GM21423 (cell line): ENCODE results near the gene UBE2K.
"Not testable (repeated sequence)": the region's sequence is repeated elsewhere in the genome, so short reads cannot be mapped to it uniquely, and the experiment has no call there.

Source experiments
- ATAC-seq: cut with Tn5 transposase; IDR thresholded peaks from one replicate; pipeline ENCODE4 v1.9.1; 2021; ENCODE audit warnings: mild to moderate bottlenecking, moderate library complexity; ENCODE audit not compliant: unreplicated experiment

Gene UBE2K

DNA sequence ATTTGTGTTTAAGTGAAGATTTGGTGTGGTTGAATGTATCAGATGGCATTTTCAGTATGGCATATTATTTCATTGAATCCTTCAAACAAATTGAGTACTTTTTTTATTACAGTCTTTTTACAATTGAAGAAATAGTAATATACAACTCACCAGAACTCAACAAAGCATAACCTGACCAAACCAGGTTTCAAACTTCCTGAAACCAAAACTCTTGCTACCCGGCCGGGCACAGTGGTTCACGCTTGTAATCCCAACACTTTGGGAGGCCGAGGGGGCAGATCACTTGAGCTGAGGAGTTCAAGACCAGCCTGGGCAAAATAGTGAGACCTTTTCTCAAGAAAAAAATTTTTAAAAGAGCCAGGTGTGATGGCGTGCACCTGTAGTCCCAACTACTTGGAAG lies 94.2 kb downstream of the UBE2K start:
- no peak for ATAC-seq

DNA sequence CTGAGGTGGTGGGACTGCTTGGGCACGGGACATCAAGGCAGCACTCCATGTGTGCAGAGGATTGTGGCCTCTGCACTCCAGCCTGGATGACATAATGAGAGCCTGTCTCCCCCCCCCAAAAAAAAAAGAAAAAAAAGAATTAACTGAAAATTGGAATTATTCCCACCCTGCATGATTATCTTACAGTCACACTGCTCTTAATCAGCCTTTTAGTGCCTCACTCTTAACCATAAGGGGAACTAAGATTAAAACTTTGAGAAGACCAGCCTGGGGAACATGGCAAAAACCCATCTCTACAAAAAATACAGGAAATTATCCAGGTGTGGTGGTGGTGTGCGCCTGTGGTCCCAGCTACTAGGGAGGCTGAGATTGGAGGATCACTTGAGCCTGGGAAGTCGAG lies 94.6 kb downstream of the UBE2K start:
- ATAC-seq = no peak

DNA sequence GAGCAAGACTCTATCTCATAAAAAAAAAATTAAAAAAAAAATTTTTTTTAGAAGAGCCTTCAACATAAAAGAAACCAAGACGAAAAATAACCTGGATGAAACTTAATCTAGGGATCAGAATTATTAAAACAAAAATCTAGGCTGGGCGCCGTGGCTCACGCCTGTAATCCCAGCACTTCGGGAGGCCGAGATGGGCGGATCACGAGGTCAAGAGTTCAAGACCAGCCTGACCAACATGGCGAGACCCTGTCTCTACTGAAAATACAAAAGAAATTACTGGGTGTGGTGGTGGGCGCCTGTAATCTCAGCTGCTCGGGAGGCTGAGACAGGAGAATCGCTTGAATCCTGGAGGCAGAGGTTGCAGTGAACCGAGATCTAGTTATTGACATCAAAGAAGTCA lies 95.0 kb downstream of the UBE2K start:
- not testable (repeated sequence) for ATAC-seq

DNA sequence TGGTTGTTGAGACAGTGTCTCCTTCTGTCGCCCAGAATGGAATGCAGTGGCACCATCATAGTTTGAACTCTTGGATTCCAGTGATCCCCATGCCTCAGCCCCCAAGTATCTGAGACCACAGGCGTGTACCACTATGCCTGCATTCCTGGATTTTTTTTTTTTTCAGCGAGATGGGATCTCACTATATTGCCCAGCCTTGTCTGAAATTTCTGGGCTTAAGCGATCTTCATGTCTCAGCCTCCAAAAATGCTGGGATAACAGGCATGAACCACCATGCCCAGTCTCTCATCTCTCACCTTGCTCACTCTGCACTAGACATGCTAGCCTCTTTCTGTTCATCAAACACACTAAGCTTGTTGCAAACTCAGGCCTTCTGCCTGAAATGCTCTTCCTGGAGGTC lies 104.1 kb downstream of the UBE2K start:
- no peak for ATAC-seq

DNA sequence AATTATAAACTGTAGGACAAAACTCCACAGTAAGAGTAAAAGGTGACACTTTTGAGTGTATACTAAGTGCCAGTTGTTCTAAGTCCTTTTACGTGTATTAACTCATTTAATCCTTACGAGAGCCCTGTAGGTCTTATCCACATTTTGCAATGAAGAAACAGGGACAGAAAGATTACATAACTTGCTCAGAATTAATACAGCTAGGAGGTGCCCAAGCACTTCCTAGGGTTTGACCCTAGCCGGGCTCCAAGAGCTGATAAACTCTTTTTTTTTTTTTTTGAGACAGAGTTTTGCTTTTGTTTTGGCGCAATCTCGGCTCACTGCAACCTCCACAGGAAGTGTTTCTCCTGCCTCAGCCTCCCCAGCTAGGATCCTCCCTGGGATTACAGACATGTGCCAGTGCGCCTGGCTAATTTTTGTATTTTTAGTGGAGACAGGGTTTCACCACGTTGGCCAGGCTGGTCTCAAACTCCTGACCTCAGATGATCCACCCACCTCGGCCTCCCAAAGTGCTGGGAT lies 110.4 kb downstream of the UBE2K start:
- ATAC-seq = no peak

DNA sequence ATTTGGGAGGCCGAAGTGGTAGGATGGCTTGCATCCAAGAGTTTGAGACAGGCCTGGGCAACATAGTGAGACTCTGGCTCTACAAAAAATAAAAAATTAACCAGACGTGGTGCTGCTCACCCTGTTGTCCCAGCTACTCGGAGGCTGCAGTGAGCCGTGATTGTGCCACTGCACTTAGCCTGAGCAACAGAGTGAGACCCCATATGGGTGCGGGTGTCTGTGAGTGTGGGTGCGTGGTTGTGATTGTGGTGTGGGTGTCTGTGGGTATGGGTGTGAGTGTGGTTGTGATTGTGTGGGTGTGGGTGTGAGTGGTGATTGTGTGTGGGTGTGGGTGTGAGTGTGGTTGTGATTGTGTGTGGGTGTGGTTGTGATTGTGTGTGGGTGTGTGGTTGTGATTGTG lies 114.6 kb downstream of the UBE2K start:
- ATAC-seq = no peak

DNA sequence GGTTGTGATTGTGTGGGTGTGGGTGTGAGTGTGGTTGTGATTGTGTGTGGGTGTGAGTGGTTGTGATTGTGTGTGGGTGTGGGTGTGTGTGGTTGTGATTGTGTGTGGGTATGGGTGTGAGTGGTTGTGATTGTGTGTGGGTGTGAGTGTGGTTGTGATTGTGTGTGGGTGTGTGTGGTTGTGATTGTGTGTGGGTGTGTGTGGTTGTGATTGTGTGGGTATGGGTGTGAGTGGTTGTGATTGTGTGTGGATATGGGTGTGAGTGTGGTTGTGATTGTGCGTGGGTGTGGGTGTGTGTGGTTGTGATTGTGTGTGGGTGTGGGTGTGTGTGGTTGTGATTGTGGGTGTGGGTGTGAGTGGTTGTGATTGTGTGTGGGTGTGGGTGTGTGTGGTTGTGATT lies 115.1 kb downstream of the UBE2K start:
- not testable (repeated sequence) for ATAC-seq

DNA sequence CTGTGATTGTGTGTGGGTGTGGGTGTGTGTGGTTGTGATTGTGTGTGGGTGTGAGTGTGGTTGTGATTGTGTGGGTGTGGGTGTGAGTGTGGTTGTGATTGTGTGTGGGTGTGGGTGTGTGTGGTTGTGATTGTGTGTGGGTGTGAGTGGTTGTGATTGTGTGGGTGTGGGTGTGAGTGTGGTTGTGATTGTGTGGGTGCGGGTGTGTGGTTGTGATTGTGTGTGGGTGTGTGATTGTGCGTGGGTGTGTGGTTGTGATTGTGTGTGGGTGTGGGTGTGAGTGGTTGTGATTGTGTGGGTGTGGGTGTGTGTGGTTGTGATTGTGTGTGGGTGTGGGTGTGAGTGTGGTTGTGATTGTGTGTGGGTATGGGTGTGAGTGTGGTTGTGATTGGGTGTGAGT lies 115.8 kb downstream of the UBE2K start:
- not testable (repeated sequence) for ATAC-seq

DNA sequence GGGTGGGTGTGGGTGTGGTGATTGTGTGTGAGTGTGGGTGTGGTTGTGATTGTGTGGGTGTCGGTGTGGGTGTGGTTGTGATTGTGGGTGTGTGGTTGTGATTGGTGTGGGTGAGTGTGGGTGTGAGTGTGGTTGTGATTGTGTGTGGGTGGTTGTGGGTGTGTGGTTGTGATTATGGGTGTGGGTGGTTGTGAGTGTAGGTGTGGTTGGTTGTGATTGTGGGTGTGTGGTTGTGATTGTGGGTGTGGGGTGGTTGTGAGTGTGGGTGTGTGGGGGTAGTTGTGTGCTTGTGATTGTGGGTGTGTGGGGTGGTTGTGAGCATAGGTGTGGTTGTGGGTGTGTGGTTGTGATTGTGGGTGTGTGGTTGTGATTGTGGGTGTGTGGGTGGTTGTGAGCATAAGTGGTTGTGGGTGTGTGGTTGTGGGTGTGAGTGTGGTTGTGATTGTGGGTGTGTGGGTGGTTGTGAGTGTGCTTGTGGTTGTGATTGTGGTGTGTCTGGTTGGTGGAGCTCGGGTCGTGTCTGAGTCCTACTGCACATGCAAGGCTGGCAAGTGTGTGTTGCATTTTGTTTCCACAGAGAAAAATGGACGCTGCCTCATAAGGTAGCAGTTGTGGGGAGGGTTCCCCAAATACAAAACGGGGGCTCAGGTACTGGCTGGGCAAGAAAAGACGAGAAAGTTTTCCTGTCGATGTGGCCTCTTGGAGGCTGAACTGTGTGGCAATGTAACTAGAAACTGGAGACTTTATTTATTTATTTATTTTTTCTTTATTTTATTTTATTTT lies 116.7 kb downstream of the UBE2K start:
- ATAC-seq = no peak

DNA sequence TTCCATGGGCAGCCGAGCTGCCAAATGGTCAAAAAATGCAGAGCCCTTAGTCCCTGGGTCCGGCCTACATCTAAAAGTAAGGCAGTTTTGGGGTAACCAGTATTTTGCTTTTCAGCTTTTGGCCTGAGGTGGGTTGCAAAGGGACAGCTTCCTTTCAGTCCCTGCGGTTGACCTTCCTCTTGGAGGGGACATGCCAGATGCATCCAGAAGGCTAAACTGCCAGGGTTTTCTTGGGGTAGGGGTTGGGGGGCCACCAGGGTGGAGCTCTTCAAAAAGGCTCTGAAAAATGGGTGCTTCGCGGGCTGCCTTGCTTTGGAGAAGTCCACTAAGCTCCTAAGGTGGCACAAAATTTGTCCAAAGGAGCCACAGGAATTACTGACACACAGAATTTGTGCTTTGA lies 120.7 kb downstream of the UBE2K start:
- ATAC-seq = no peak

DNA sequence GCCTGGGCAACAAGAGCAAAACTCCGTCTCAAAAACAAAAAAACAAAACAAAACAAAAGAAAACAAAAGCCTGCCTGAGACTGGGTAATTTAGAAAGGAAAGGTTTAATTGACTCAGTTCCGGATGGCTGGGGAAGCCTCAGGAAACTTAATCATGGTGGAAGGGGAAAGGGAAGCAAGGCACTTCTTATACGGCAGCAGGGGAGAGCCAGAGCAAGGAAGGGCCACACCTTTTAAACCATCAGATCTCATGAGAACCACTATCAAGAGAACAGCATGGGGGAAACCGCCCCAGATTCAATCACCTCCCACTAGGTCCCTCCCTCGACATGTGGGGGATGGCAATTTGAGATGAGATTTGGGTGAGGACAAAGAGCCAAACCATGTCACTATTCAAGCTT lies 122.2 kb downstream of the UBE2K start:
- ATAC-seq = no peak

DNA sequence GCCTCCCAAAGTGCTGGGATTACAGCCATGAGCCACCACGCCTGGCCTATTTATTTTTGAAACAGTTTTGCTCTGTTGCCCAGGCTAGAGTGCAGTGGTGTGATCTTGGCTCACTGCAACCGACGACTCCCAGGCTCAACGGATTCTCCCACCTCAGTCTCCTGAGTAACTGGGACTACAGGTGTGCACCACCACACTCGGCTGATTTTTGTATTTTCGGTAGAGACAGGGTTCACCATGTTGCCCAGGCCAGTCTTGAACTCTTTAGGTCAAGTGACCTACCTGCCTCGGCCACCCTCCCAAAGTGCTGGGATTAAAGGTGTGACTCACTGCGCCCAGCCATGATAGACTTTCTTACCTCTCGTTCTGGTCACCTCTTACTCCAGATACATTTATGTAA lies 124.0 kb downstream of the UBE2K start:
- ATAC-seq = no peak

DNA sequence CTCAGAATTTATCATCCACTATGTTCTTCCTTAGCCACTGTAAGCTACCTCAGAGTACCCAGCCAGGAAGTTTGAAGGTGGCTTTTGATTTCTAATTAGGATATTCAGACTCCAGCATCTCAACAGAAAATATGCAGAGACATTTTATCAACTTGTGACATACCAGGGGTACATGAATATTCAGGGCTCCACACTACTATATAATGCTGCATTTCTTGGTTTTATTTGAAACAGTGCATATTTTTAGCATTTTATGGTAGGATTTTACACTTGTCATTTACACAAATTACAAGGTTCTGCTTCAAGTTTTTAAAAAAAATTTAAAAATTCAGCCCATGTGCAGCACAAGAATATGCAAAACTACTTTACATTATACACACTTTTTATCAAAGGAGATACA lies 124.7 kb downstream of the UBE2K start:
- ATAC-seq = no peak

DNA sequence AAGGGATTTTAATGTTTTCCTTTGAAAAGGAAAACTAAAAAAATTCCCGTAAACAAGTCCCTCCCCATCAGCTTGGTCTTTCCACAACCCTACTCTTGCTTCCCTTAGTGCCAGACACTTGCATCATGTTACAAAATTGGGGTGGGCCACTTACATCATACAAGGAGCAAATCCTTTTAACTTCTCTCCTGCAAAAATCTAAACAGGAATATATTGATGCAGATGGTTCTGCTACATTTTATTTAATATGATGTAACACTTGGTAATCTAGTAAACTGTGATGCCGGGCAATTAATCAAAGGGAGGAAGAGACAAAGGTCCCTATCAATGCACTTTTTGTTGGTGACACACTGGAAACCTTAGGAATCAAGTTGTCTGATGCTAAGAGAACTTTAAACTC lies 125.3 kb downstream of the UBE2K start:
- ATAC-seq = no peak

DNA sequence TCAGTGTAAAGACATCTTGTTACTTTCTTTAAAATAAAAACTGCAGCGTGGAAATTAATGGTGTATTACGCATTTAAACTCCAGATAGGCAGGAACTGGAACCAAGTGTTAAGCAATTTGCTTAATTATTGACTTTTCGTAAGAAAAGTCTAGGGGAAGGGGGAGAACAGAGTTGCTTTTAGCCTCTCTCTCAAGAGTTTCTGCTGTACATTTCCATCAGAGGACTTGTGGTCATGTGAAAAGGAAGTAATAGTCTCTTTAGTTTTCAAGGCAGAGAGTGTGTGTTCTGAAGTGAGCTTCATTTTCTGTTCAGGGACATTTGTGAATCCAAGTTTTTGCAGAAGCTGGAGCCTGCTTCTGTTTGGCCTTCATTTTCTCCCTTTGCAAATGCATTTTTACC lies 127.2 kb downstream of the UBE2K start:
- ATAC-seq = no peak

DNA sequence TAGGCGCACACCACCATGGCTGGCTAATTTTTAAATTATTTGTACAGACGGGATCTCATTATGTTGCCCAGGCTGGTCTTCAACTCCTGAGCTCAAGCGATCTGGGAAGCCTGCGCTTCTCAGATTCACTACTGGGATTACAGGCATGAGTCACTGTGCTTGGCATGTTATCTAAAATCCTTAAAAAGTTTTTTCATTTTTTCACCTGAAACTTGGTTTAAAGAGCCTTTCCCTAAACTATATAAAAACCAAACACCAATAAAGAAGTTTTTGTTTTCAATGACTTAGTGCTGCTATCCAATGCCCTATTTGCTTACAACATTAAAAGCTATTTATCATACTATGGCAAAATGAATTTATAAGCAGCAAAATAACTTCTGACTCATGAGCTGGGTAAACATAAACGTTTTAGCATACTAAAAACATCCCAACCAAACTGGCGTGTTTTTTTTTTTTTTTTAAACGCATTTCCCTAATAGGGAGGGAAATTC lies 127.8 kb downstream of the UBE2K start:
- ATAC-seq = no peak
